Fibroblast of peridontal ligament (primary cell): ENCODE data around the gene OSGEPL1.
"Not testable (repeated sequence)": the region's sequence is repeated elsewhere in the genome, so short reads cannot be mapped to it uniquely, and the experiment has no call there.

Experiments
- DNase-seq: peaks from one replicate; pipeline ENCODE4 v3.0.0-alpha.2; 2010; ENCODE audit errors: extremely low read depth

The OSGEPL1 gene, protein sequence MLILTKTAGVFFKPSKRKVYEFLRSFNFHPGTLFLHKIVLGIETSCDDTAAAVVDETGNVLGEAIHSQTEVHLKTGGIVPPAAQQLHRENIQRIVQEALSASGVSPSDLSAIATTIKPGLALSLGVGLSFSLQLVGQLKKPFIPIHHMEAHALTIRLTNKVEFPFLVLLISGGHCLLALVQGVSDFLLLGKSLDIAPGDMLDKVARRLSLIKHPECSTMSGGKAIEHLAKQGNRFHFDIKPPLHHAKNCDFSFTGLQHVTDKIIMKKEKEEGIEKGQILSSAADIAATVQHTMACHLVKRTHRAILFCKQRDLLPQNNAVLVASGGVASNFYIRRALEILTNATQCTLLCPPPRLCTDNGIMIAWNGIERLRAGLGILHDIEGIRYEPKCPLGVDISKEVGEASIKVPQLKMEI

DNA sequence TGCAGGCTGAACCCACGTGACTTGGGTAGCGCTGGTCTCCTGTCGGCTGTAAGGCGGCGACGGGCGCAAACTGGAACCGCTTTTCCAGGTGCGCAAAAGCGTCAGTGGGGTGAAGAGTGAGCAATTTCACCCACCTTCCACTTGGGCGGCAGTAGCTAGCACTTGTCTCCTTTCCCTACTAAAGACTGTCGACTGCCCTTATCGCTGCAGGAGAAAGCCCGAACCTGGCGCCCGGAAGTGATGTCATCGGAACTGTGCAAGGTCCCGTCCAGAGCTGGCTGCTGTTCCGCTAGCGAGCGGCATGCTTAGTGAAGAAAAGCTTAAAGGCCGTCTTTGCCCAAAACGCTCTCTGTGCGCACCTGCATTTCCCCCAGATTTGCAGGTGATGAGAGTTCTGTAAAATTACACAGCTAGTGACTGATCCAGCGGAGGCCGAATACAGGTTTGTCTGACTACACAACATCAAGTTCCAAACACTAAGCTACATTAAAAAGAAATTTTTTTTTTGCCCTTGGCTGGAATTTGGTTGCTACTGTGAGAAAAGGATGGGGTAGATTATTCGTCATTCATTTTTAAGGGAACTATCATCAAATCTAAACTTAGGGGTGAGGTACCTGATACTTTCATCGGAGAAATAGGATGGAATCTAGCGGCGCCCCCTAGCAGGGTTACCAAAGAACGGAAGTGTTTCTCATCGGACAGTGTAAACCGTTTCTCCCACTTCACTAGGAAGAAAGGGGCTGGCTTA is at the start of gene OSGEPL1:
TSS of gene OSGEPL1 (minus strand) at position 242 of the 748 bp plus-strand sequence. CDS start 1,152 bp downstream, outside the sequence.
- DNase-seq = peak; percentile 91

- DNase-seq = no peak
Observed at GRCh38 chr2:189803431-189803830, 40.8 kb upstream of the OSGEPL1 start.

GRCh38 chr2:189802396-189802912 is 39.9 kb upstream of the OSGEPL1 start:
- no peak for DNase-seq

- DNase-seq = peak; percentile 69
Observed at GRCh38 chr2:189799531-189799930, 36.9 kb upstream of the OSGEPL1 start.

DNA sequence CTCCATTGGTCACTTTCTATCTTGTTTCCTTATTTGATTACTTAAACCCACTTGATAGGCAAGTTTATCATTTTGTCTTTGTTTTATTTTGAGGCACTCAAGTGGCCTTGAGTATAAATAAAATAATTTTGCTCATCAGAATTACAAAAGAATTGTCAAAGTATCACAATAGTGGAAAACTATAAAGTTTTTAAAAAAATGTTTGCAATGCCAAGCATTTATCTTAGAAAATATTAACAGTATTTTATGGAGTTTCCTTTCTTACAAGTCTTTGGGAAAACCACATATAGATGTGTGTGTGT is 36.4 kb upstream of the OSGEPL1 start:
- DNase-seq = no peak

DNA sequence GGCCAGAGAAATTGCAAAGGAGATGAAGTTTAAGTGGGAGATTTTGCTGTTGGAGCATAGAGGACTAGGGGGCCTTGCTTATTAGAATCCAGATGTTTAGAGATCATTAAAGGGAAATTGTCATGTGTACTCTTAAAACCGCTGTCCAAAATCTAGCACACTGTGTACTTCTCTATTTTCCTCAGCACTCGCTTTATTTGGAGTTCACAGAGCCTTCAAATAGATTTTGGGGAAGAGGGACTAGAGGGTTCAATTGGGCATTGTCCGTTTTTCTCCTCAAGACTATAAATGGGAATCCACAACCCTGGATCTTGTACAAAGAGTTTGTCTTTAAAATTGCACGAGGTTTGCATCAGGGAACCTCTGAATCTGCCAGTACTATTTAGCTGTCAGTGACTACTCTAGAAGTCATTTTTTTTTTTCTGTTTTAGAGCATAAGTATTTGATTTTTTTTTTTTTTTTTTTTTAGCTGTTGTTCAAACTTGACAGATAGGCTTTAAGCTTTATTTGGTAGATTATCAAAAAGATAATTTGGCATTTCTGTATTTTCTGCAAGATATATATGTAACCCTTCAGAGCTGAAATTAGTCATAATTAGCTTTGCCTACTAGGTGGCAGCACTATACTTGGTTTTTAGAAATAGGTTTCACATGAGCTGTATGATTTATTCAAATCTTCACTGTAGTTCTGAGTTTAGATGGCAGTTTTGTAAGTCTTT is 35.9 kb upstream of the OSGEPL1 start:
- peak; percentile 89 for DNase-seq

DNA sequence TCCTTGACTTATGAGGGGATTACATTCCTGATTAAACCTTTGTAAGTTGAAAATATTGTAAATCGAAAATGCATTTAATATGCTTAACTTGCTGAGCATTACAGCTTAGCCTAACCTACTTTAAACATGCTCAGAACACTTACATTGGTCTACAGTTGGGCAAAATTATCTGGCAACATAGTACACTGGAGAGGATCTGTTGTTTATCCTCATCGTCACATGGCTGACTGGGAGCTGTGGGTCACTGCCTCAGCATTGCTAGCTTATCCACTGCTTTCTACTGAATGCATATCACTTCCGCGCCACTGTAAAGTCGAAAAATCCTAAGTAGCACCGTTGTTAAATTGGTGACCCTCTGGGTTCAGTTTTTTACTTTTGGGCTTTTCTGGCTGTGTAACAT is 35.3 kb upstream of the OSGEPL1 start:
- peak; percentile 26 for DNase-seq

- no peak for DNase-seq
Observed at GRCh38 chr2:189794310-189794709, 31.7 kb upstream of the OSGEPL1 start.

DNA sequence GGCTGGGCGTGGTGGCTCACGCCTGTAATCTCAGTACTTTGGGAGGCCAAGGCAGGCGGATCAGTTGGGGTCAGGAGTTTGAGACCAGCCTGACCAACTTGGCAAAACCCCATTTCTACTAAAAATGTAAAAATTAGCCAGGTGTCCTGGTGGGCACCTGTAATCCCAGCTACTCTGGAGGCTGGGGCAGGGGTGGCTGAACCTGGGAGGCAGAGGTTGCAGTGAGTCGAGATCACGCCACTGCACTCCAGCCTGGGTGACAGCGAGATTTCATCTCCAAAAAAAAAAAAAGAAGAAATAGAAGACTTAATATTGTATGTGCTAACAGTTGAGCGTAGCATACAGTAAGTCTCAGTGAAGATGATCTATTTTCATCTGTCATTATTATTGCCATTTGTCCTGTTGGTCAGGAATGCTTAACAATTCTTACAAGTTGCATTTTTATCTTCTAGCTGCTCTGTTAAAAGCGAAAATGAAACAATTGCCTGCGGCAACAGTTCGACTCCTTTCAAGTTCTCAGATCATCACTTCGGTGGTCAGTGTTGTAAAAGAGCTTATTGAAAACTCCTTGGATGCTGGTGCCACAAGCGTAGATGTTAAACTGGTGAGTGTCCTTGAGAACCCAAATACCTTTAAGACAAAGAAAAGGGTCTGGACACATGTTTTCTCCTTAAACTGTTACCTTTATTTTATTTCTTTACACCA is 28.9 kb upstream of the OSGEPL1 start:
- no peak for DNase-seq

- DNase-seq = peak; percentile 94
Observed at GRCh38 chr2:189783927-189784867, 21.6 kb upstream of the OSGEPL1 start, which contains the start of the genes ORMDL1 and PMS1. TSS of gene ORMDL1 (minus strand) at chr2:189784339. CDS start at chr2:189782595, 1,744 bp downstream. TSS of gene PMS1 (plus strand) at chr2:189784450. CDS start at chr2:189791810, 7,360 bp downstream.

- peak; percentile 62 for DNase-seq
Observed at GRCh38 chr2:189783451-189783926, 20.9 kb upstream of the OSGEPL1 start.

DNA sequence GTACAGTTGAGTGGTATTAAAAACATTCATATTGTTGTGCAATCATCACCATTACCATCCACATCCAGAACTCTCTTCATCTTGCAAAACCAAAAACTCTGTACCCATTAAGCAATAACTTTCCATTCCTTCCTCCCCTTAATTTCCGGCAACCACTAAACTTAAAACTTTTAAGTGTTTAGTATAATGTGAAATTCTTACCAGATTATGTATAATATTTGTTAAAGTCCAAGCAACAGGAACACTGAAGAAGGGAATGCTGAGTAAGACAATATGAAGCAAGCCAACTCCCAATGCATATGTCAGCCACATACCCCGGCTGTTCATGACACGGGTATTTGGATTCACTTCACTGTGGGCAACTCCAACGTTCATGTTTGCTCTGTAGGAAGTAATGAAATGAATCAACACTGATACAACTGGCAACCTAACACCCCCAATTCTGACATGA is 19.7 kb upstream of the OSGEPL1 start:
- DNase-seq = peak; percentile 57

GRCh38 chr2:189772212-189772611 is 9.6 kb upstream of the OSGEPL1 start:
- DNase-seq = no peak

DNA sequence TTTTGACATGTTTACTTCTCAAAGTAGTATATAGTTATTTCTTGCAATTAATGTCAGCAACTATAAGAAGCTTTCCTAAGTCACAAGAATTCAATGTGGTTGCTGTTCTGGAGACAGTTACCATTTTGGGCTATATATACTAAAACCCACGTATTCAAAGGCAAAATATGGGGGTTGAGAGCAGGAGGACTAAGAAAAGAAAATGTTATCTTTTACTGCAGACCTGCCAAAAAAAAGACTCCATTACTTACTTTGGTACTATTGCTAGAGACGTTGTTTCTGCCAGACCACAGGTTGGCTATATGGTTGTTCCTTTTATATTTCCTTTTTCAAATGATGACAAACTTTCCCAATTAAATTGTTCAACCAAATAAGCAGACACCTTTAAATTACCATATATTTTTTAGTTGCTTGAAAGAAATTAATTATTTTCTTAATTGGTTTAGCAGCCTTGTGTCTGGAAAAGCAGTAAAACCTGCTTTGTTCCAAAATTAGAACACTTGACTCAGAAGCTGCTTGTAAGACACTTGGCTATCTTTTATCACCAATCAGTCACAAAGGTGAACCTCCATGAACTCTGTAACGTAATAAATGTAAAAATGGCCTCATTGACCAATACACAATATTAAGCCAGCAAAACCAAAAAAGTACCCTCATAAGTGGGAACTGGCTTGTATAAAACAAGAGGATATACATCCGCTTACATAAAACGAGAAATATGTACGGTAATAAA is 8.2 kb upstream of the OSGEPL1 start:
- DNase-seq = no peak

DNA sequence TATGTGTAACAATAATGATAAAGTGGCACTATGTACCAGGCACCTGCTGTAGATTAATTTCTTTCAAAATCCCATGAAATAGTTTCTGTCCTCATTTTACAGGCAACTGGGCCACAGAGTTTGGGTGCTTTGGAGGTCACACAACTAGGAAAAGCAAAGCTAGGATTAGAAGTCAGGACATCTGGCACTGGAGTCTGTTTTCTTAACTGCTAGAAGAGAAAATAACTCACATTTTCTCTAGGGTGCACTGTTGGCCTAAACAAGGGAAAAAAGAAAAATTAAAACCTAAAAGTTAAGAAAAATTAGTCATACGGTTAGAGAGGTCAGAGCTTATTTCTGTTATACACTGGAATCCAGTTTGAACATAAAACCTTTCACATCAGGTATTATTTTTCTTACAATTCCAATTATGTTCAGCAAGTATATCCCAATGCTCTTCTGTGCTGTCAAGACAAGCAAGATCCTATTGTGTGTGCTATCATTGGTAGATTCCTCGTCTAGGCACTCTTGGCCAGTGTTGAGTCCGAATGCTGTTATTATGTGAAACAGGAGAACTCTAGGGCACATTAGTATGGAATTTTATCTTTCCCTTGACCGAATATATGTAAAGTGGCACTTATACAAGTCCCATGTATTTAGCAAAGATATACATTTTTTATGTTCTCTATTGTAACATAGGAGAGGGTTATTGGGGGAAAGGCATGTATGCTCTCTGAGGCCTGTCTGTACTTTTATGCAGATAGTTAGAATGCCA is 1.5 kb upstream of the OSGEPL1 start:
- DNase-seq = peak; percentile 62

- no peak for DNase-seq
Observed at GRCh38 chr2:189762229-189762550, 402 bp downstream of the OSGEPL1 start.

- DNase-seq = not testable (repeated sequence)
Observed at GRCh38 chr2:189760154-189760553, 2.4 kb downstream of the OSGEPL1 start.

DNA sequence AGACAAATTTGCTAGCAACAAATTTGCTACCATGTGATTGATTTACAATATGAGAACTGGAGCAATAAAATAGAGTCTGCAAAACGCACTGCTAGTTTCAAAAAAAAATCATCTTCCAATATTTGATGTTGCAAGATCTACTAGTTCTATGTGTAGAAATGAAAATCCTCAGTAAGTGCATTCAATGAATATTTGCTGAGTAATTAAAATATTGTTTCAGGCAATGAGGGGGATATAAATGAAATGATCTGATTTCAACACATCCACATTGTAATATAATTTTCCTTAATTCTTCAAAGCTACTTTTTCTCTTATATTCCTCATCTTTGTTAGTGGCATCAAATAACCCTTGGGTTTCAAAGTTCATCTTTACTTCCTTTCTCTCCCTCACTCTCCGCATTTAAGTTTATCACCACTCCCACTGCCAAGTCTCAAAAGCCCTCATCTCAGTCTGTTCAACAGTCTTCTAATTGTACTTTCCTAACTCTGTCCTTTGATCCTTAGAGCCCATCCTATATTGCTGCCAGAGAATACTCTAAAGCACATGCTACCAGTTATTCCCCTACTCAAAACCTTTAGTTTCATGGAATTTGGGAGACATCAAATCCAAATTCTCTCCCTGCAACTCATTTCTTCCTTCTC is 6.2 kb downstream of the OSGEPL1 start:
- no peak for DNase-seq
